ENCODE results near the gene MAPK10. TPM values are rescaled to one million over a fixed set of nuclear protein-coding genes. Genes with fewer than 3 reads are reported as not detected.

The MAPK10 gene
- total and polyA plus RNA-seq, 5 donors from 2014 or later = 0.72 TPM; not detected in 4

- Mint-ChIP-seq H3K9me3 (peaks cover 0 to 4% (median 0%) of the 10 kb centered on the region in 7 donors), H3K4me3 (no peak overlapping the region), H3K27me3 (no peaks in the 10 kb centered on the region), H3K27ac (no peak overlapping the region), H3K4me1 (no peaks in the 10 kb centered on the region), H3K36me3 (no peaks in the 10 kb centered on the region)
- no peaks in the 10 kb centered on the region for H3K4me1 ChIP-seq (ENCODE audit: control insufficient read depth, insufficient read depth, low read length, poor library complexity, severe bottlenecking)
- no peaks in the 10 kb centered on the region for H3K9me3 ChIP-seq (ENCODE audit: control insufficient read depth in 2 of 2, low read length in 2 of 2)
- no peaks in the 10 kb centered on the region for H3K27me3 ChIP-seq (ENCODE audit: control insufficient read depth, insufficient read depth, low read length)
- no peak overlapping the region for H3K27ac ChIP-seq (ENCODE audit: insufficient read depth, low read length, poor library complexity, severe bottlenecking)
- H3K36me3 ChIP-seq (ENCODE audit: control insufficient read depth, insufficient read depth, low read length) = no peaks in the 10 kb centered on the region
- H3K4me3 ChIP-seq (ENCODE audit: low read depth, low read length) = no peak overlapping the region
- DNase-seq (no peak), ATAC-seq (ENCODE audit: low read depth in 2 of 2) (no peak)
Measured at GRCh38 chr4:86274642-86275041, 85.2 kb downstream of the MAPK10 start.

GRCh38 chr4:86272669-86273068, 87.2 kb downstream of the MAPK10 start:
- H3K9me3 ChIP-seq (ENCODE audit: control insufficient read depth in 2 of 2, low read length in 2 of 2) = no peaks in the 10 kb centered on the region
- no peaks in the 10 kb centered on the region for H3K27me3 ChIP-seq (ENCODE audit: control insufficient read depth, insufficient read depth, low read length)
- Mint-ChIP-seq H3K4me3 (no peak overlapping the region), H3K27ac (no peak overlapping the region), H3K9me3 (peaks cover 0 to 4% (median 0%) of the 10 kb centered on the region in 7 donors), H3K4me1 (no peaks in the 10 kb centered on the region), H3K36me3 (no peaks in the 10 kb centered on the region), H3K27me3 (no peaks in the 10 kb centered on the region)
- H3K4me3 ChIP-seq (ENCODE audit: low read depth, low read length) = no peak overlapping the region
- H3K27ac ChIP-seq (ENCODE audit: insufficient read depth, low read length, poor library complexity, severe bottlenecking) = no peak overlapping the region
- no peaks in the 10 kb centered on the region for H3K36me3 ChIP-seq (ENCODE audit: control insufficient read depth, insufficient read depth, low read length)
- no peak for ATAC-seq (ENCODE audit: low read depth in 2 of 2)
- H3K4me1 ChIP-seq (ENCODE audit: control insufficient read depth, insufficient read depth, low read length, poor library complexity, severe bottlenecking) = no peaks in the 10 kb centered on the region
- no peak for DNase-seq

- Histone ChIP-seq H3K4me1 (ENCODE audit: control insufficient read depth, insufficient read depth, low read length, poor library complexity, severe bottlenecking) (no peaks in the 10 kb centered on the region), H3K27ac (ENCODE audit: insufficient read depth, low read length, poor library complexity, severe bottlenecking) (no peak overlapping the region), H3K27me3 (ENCODE audit: control insufficient read depth, insufficient read depth, low read length) (no peaks in the 10 kb centered on the region), H3K36me3 (ENCODE audit: control insufficient read depth, insufficient read depth, low read length) (no peaks in the 10 kb centered on the region), H3K4me3 (ENCODE audit: low read depth, low read length) (no peak overlapping the region), H3K9me3 (ENCODE audit: control insufficient read depth in 2 of 2, low read length in 2 of 2) (no peaks in the 10 kb centered on the region)
- Mint-ChIP-seq H3K27me3 (no peaks in the 10 kb centered on the region), H3K9me3 (peaks cover 0 to 4% (median 0%) of the 10 kb centered on the region in 7 donors), H3K4me3 (no peak overlapping the region), H3K27ac (no peak overlapping the region), H3K36me3 (no peaks in the 10 kb centered on the region), H3K4me1 (no peaks in the 10 kb centered on the region)
- DNase-seq (no peak), ATAC-seq (ENCODE audit: low read depth in 2 of 2) (no peak)
Measured at GRCh38 chr4:86271057-86271456, 88.8 kb downstream of the MAPK10 start.

- Histone ChIP-seq H3K36me3 (ENCODE audit: control insufficient read depth, insufficient read depth, low read length) (no peaks in the 10 kb centered on the region), H3K4me1 (ENCODE audit: control insufficient read depth, insufficient read depth, low read length, poor library complexity, severe bottlenecking) (no peaks in the 10 kb centered on the region), H3K27me3 (ENCODE audit: control insufficient read depth, insufficient read depth, low read length) (no peaks in the 10 kb centered on the region), H3K9me3 (ENCODE audit: control insufficient read depth in 2 of 2, low read length in 2 of 2) (no peaks in the 10 kb centered on the region), H3K27ac (ENCODE audit: insufficient read depth, low read length, poor library complexity, severe bottlenecking) (no peak overlapping the region), H3K4me3 (ENCODE audit: low read depth, low read length) (no peak overlapping the region)
- H3K4me3 Mint-ChIP-seq = no peak overlapping the region
- DNase-seq = no peak
- H3K9me3 Mint-ChIP-seq = peaks cover 0 to 2% (median 0%) of the 10 kb centered on the region in 7 donors
- ATAC-seq (ENCODE audit: low read depth in 2 of 2) = no peak
- H3K36me3 Mint-ChIP-seq = no peaks in the 10 kb centered on the region
- H3K4me1 Mint-ChIP-seq = no peaks in the 10 kb centered on the region
- no peaks in the 10 kb centered on the region for H3K27me3 Mint-ChIP-seq
- no peak overlapping the region for H3K27ac Mint-ChIP-seq
Measured at GRCh38 chr4:86269354-86269753, 90.5 kb downstream of the MAPK10 start.

GRCh38 chr4:86264241-86264640, 95.6 kb downstream of the MAPK10 start:
- no peaks in the 10 kb centered on the region for H3K36me3 ChIP-seq (ENCODE audit: control insufficient read depth, insufficient read depth, low read length)
- no peaks in the 10 kb centered on the region for H3K4me1 Mint-ChIP-seq

GRCh38 chr4:86261636-86262035, 98.2 kb downstream of the MAPK10 start:
- no peak for ATAC-seq (ENCODE audit: low read depth in 2 of 2)
- H3K4me3 Mint-ChIP-seq = no peak overlapping the region

More at GRCh38 chr4:86264241-86264640, 95.6 kb downstream of the MAPK10 start:
- ATAC-seq (ENCODE audit: low read depth in 2 of 2) = no peak
- no peaks in the 10 kb centered on the region for H3K27me3 ChIP-seq (ENCODE audit: control insufficient read depth, insufficient read depth, low read length)
- no peaks in the 10 kb centered on the region for H3K4me1 ChIP-seq (ENCODE audit: control insufficient read depth, insufficient read depth, low read length, poor library complexity, severe bottlenecking)
- no peaks in the 10 kb centered on the region for H3K27me3 Mint-ChIP-seq
- H3K9me3 Mint-ChIP-seq = peaks cover 0 to 8% (median 0%) of the 10 kb centered on the region in 7 donors
- H3K9me3 ChIP-seq (ENCODE audit: control insufficient read depth in 2 of 2, low read length in 2 of 2) = no peaks in the 10 kb centered on the region
- DNase-seq = no peak
- no peak overlapping the region for H3K4me3 Mint-ChIP-seq
- no peaks in the 10 kb centered on the region for H3K36me3 Mint-ChIP-seq
- H3K4me3 ChIP-seq (ENCODE audit: low read depth, low read length) = no peak overlapping the region
- H3K27ac Mint-ChIP-seq = no peak overlapping the region
- no peak overlapping the region for H3K27ac ChIP-seq (ENCODE audit: insufficient read depth, low read length, poor library complexity, severe bottlenecking)

GRCh38 chr4:86256086-86256485, 103.8 kb downstream of the MAPK10 start:
- no peak overlapping the region for H3K4me3 ChIP-seq (ENCODE audit: low read depth, low read length)
- H3K4me1 Mint-ChIP-seq = no peaks in the 10 kb centered on the region
- DNase-seq = no peak
- H3K4me3 Mint-ChIP-seq = no peak overlapping the region
- H3K27me3 Mint-ChIP-seq = no peaks in the 10 kb centered on the region
- peaks cover 0 to 5% (median 0%) of the 10 kb centered on the region in 7 donors for H3K9me3 Mint-ChIP-seq
- no peak overlapping the region for H3K27ac Mint-ChIP-seq
- H3K36me3 Mint-ChIP-seq = no peaks in the 10 kb centered on the region
- H3K27ac ChIP-seq (ENCODE audit: insufficient read depth, low read length, poor library complexity, severe bottlenecking) = no peak overlapping the region
- H3K27me3 ChIP-seq (ENCODE audit: control insufficient read depth, insufficient read depth, low read length) = no peaks in the 10 kb centered on the region
- no peaks in the 10 kb centered on the region for H3K9me3 ChIP-seq (ENCODE audit: control insufficient read depth in 2 of 2, low read length in 2 of 2)
- no peaks in the 10 kb centered on the region for H3K4me1 ChIP-seq (ENCODE audit: control insufficient read depth, insufficient read depth, low read length, poor library complexity, severe bottlenecking)
- H3K36me3 ChIP-seq (ENCODE audit: control insufficient read depth, insufficient read depth, low read length) = no peaks in the 10 kb centered on the region
- no peak for ATAC-seq (ENCODE audit: low read depth in 2 of 2)

More at GRCh38 chr4:86261636-86262035, 98.2 kb downstream of the MAPK10 start:
- Histone ChIP-seq H3K27ac (ENCODE audit: insufficient read depth, low read length, poor library complexity, severe bottlenecking) (no peak overlapping the region), H3K27me3 (ENCODE audit: control insufficient read depth, insufficient read depth, low read length) (no peaks in the 10 kb centered on the region), H3K4me1 (ENCODE audit: control insufficient read depth, insufficient read depth, low read length, poor library complexity, severe bottlenecking) (no peaks in the 10 kb centered on the region), H3K9me3 (ENCODE audit: control insufficient read depth in 2 of 2, low read length in 2 of 2) (no peaks in the 10 kb centered on the region), H3K36me3 (ENCODE audit: control insufficient read depth, insufficient read depth, low read length) (no peaks in the 10 kb centered on the region), H3K4me3 (ENCODE audit: low read depth, low read length) (no peak overlapping the region)
- no peaks in the 10 kb centered on the region for H3K36me3 Mint-ChIP-seq
- no peak overlapping the region for H3K27ac Mint-ChIP-seq
- H3K27me3 Mint-ChIP-seq = no peaks in the 10 kb centered on the region
- H3K4me1 Mint-ChIP-seq = no peaks in the 10 kb centered on the region
- no peak for DNase-seq
- peaks cover 0 to 8% (median 0%) of the 10 kb centered on the region in 7 donors for H3K9me3 Mint-ChIP-seq

- Mint-ChIP-seq H3K27ac (no peak overlapping the region), H3K4me3 (no peak overlapping the region), H3K9me3 (peaks cover 0 to 7% (median 0%) of the 10 kb centered on the region in 7 donors), H3K4me1 (no peaks in the 10 kb centered on the region), H3K36me3 (no peaks in the 10 kb centered on the region), H3K27me3 (no peaks in the 10 kb centered on the region)
- ATAC-seq (ENCODE audit: low read depth in 2 of 2) = no peak
- Histone ChIP-seq H3K36me3 (ENCODE audit: control insufficient read depth, insufficient read depth, low read length) (no peaks in the 10 kb centered on the region), H3K27me3 (ENCODE audit: control insufficient read depth, insufficient read depth, low read length) (no peaks in the 10 kb centered on the region), H3K9me3 (ENCODE audit: control insufficient read depth in 2 of 2, low read length in 2 of 2) (no peaks in the 10 kb centered on the region), H3K27ac (ENCODE audit: insufficient read depth, low read length, poor library complexity, severe bottlenecking) (no peak overlapping the region), H3K4me1 (ENCODE audit: control insufficient read depth, insufficient read depth, low read length, poor library complexity, severe bottlenecking) (no peaks in the 10 kb centered on the region), H3K4me3 (ENCODE audit: low read depth, low read length) (no peak overlapping the region)
- DNase-seq = no peak
Measured at GRCh38 chr4:86250619-86251018, 109.2 kb downstream of the MAPK10 start.
